Measurements from ENCODE around the gene IFITM2.

DNA sequence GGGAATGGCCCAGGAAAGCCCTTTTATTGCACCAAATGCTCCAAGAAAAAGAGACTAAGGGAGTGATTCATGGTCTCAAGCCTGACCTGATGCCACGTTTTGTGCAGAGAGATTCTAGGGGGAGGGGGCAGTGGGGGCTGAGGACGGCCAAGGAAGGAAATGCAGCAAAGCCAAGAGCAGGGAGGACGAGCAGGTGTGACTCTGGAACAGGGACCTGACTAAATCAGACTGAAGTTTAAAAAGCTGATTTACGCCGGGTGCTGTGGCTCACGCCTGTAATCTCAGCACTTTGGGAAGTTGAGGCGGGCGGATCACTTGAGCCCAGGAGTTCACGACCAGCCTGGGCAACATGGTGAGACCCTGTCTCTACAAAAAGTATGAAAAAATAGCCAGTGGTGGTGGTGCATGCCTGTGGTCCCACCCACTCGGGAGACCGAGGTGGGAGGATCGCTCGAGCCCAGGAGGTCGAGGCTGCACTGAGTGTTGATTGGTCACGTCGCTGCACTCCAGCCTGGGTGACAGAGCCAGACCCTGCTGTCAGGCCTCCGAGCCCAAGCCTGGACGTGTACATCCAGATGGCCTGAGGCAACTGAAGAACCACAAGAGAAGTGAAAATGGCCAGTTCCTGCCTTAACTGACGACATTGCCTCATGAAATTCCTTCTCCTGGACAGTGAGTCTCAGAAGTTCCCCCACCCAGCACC lies 23.9 kb downstream of the IFITM2 start:
- TF ChIP-seq, protein P1, sequence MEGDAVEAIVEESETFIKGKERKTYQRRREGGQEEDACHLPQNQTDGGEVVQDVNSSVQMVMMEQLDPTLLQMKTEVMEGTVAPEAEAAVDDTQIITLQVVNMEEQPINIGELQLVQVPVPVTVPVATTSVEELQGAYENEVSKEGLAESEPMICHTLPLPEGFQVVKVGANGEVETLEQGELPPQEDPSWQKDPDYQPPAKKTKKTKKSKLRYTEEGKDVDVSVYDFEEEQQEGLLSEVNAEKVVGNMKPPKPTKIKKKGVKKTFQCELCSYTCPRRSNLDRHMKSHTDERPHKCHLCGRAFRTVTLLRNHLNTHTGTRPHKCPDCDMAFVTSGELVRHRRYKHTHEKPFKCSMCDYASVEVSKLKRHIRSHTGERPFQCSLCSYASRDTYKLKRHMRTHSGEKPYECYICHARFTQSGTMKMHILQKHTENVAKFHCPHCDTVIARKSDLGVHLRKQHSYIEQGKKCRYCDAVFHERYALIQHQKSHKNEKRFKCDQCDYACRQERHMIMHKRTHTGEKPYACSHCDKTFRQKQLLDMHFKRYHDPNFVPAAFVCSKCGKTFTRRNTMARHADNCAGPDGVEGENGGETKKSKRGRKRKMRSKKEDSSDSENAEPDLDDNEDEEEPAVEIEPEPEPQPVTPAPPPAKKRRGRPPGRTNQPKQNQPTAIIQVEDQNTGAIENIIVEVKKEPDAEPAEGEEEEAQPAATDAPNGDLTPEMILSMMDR (IDR thresholded peaks at IDR 0.05), result no peak
- TF ChIP-seq POLR2A (IDR thresholded peaks at IDR 0.05) (no peak), POLR2AphosphoS5 (IDR thresholded peaks at IDR 0.05) (no peak)
